HG02885 (cell line): ENCODE results near the gene FABP2.
"Not testable (repeated sequence)": the region's sequence is repeated elsewhere in the genome, so short reads cannot be mapped to it uniquely, and the experiment has no call there.

Experiments used
- ATAC-seq: cut with Tn5 transposase; IDR thresholded peaks from one replicate; pipeline ENCODE4 v1.9.1; 2021; ENCODE audit warnings: mild to moderate bottlenecking; ENCODE audit not compliant: unreplicated experiment, poor library complexity

The FABP2 gene

GRCh38 chr4:119314356-119314755 lies 7.6 kb downstream of the FABP2 start:
- ATAC-seq: peak; percentile 85

- ATAC-seq: no peak
Observed at GRCh38 chr4:119313237-119313636, 8.7 kb downstream of the FABP2 start.

DNA sequence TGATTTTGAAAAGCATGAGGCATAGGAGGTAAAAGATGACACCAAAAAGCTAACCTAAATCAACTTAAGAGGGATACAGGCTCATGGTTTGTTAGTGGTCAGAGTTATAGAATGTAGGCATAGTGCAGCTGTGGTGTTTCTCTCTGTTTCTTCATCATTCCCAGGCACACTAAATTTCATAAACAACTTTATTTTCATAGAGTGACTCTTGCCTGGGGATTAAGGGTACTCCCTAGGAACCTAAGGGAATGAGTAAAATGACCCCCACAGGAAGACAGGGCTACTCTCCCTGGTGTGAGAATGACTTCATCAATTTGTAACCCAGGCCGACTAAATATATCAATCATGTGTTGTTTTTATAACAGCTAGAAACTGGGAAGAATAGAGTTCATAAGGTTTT lies 11.1 kb downstream of the FABP2 start:
- ATAC-seq: no peak

GRCh38 chr4:119307606-119308005 lies 14.3 kb downstream of the FABP2 start:
- no peak for ATAC-seq

GRCh38 chr4:119304431-119304830 lies 17.5 kb downstream of the FABP2 start:
- ATAC-seq: no peak

- no peak for ATAC-seq
Observed at GRCh38 chr4:119303587-119304305, 18.2 kb downstream of the FABP2 start.

GRCh38 chr4:119302073-119302832 lies 19.7 kb downstream of the FABP2 start:
- ATAC-seq: no peak

GRCh38 chr4:119300101-119300978 lies 21.6 kb downstream of the FABP2 start:
- ATAC-seq: peak; percentile 96

DNA sequence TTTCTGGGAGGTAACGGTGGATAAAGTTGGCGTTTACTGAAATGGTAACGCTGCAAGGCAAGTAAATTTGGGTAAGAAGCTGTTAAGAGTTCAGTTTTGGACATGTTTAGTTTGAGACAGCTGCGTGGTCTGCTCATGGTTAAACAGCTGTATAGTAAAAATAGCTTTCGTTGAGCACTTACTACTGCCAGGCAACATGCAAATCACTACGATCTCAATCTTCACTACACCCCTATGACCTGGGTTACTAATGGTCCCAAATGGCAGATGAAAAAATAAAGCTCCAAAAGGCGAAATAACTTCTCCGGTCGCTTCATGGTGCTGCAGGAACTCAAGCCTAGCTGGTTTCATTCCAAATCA lies 22.2 kb downstream of the FABP2 start:
- peak; percentile 60 for ATAC-seq

GRCh38 chr4:119299260-119299671 lies 22.7 kb downstream of the FABP2 start:
- no peak for ATAC-seq

DNA sequence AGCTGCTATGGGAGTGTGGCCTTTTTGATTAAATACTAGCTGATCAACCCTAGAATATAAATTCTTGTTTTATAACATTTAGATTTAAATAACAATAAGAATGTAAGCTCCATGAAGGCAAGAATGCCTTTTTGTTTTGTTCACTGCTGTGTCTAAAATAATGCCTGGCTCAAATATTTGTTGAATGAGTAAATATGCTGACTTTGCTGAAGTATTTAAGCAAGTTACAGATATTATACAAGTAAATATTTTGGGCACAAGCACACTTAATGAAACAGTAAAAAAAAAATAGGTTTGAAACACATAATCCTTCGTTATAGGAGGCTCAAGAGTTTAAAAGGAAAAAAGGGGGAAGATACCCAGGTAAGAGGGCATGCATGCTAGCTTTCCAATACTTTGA lies 24.1 kb downstream of the FABP2 start:
- no peak for ATAC-seq

- ATAC-seq: no peak
Observed at GRCh38 chr4:119296356-119296755, 25.6 kb downstream of the FABP2 start.

GRCh38 chr4:119290598-119290997 lies 31.3 kb downstream of the FABP2 start:
- no peak for ATAC-seq

DNA sequence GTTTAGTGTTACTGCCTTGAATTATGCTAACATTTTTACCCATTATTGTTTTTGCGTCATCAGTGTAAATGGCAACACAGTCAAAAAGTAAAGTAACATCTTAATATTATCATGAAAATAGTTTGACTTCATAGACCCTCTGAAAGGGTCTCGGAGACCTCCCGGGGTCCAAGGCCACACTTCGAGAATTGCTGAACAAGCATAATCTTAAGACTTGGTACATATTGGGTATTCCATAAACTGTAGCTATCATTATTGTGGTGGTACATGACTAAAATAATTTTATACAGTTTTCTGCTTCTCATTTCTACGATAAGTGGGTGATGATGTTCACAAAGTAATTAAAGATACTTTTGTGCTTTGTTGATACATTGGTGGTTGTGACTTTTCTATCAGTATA lies 32.6 kb downstream of the FABP2 start:
- no peak for ATAC-seq

DNA sequence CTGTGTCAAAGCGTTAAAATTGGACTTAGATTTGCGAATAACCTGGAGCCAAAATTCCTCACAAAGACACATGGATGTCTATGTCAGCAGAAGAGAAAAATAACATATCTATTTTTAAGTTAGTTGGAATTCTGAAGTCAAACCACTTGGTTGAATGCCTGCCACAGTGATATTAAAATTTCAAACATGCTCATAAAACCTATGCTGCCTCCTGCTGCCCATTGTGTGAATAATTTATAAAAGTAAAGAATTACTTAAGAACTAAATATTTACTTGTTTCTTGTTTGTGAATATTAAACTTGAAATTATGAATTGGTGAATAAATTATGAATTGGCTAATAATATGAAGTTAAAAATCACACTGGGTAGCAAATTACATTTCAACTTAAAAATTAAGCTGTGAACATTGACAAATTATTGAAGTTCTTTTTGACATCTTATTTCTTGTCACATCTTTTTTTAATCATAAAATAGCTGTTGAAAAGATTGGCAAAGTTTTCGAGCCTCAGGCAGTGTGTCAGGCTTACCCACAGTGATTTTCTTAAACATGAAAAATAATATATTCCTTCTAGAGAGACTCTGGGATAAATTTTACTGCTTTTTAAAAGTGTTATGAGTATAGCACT lies 35.4 kb downstream of the FABP2 start:
- ATAC-seq: peak; percentile 31

DNA sequence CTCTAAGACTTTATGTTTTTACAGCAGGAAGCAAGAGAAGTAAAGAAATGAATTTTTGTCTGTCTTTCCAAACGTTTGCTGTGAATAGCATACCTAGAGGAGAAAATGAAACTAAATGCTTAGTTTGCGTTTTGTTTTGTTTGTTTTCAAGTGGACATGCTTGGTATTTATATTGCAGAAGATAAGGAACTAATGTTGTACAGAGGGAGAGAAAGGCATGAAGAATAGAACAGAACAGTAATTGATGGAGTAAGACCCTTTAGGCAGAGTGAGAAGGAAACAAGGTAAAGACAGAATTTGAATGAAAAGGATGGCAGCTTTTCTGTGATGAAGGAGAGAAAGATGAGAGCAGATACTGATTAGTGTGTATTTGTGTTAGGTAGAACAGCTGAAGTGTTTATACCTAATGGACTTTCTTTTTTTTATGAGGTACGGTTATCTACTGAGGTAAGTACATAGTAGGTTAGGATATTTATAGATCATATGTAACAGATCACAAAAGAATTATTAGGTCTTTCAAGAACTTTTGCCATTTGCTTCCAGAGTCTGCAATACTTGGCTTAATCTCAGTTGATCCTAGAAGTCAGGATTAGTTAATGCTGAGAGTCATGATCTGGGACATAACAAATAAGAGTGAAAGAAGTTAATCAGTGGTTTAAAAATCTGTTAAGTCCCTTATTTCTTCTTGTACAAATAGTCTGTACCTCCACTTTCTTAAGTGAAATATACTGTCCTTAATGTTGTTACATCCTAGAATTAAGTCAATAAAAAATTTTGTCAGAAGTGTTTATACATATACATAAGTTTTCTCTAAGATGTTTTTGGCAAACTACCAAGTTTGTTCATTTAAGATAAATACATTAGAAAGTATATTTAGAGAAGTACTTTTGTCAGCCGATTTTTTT lies 36.8 kb downstream of the FABP2 start:
- ATAC-seq: peak; percentile 75

GRCh38 chr4:119281393-119281792 lies 40.5 kb downstream of the FABP2 start:
- ATAC-seq: no peak

DNA sequence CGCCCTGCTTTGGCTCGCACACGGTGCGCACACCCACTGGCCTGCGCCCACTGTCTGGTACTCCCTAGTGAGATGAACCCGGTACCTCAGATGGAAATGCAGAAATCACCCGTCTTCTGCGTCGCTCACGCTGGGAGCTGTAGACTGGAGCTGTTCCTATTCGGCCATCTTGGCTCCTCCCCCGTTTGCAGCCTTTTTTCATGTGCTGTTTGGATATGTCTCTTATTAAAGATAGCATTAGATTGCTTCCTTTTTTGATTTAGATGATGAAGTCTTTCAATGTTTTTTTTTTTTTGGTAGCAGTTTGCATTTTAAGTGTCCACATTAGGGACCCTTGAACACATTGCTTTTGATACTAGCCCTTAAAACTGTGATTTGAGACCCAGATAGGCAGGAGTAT lies 42.0 kb downstream of the FABP2 start:
- not testable (repeated sequence) for ATAC-seq

- ATAC-seq: not testable (repeated sequence)
Observed at GRCh38 chr4:119279541-119279940, 42.4 kb downstream of the FABP2 start.
